Large intestine (tissue), 3 donors: ENCODE results near the gene NCCRP1. TPM values are rescaled to one million over a fixed set of nuclear protein-coding genes. Genes with fewer than 3 reads are reported as not detected.
"Not testable (repeated sequence)": the region's sequence is repeated elsewhere in the genome, so short reads cannot be mapped to it uniquely, and the experiment has no call there.

Experiments
- DNase-seq, 2 donors: peaks; one replicate each; pipeline versions ENCODE4 v3.0.0 to v3.0.0-alpha.2; 2013
- H3K27ac ChIP-seq: one replicate; pipeline ENCODE4 v1.5.1; 2013; ENCODE audit warnings: low read length
- H3K27me3 ChIP-seq: 2 replicates; pipeline ENCODE4 v1.6.1; 2013; ENCODE audit warnings: low read length; ENCODE audit not compliant: control insufficient read depth, insufficient read depth
- H3K36me3 ChIP-seq: 2 replicates; pipeline ENCODE4 v1.6.1; 2013; ENCODE audit warnings: low read length; ENCODE audit not compliant: control insufficient read depth, insufficient read depth
- H3K4me1 ChIP-seq: one replicate; pipeline ENCODE4 v1.6.1; 2013; ENCODE audit warnings: low read length; ENCODE audit not compliant: control insufficient read depth, insufficient read depth
- H3K4me3 ChIP-seq: one replicate; pipeline ENCODE4 v1.5.1; 2013; ENCODE audit warnings: low read length
- H3K9me3 ChIP-seq: one replicate; pipeline ENCODE4 v1.6.1; 2013; ENCODE audit warnings: mild to moderate bottlenecking, low read depth, low read length, moderate library complexity; ENCODE audit not compliant: control insufficient read depth
- WGBS: methylation state at CpG from one replicate; pipeline ENCODE4 v1.1.5; 2013; ENCODE audit warnings: low lambda C conversion rate; ENCODE audit not compliant: insufficient coverage; 5-methylcytosine and 5-hydroxymethylcytosine counted together
- polyA plus RNA-seq: library from polyadenylated mRNA; unstranded; fragments of 120-200 nt; gene quantifications from one replicate; pipeline ENCODE4 v1.2.1, GENCODE V29; 2013

NCCRP1 gene
- polyA plus RNA-seq, 1 donor, result 0.33 TPM

DNA sequence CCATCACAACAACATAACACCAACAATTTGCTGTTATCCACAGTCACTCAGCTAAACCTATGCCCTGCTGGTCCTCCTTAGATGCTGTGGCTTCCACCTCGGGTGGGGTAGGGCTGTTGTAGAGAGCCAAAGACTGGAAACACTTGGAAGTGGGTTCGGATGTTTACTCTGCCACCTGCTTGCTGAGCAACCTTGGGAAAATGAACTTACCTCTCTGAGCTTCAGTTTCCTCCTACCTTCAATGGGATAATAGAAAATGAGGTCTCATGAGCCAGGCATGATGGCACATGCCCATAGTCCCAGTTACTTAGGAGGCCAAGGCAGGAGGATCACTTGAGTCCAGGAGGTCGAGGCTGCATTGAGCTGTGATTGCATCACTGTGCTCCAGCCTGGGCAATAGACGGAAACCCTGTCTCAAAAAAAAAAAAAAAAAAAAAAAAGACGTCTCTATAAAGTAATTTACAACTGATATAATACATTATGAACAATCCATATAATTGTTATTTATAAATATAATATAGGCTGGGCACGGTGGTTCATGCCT lies 10.6 kb downstream of the NCCRP1 start:
- no CpG with 5 or more reads among the region's 6 CpGs for WGBS
- no peak overlapping the region for H3K27ac ChIP-seq
- peaks cover 23% of the 10 kb centered on the region for H3K27me3 ChIP-seq

DNA sequence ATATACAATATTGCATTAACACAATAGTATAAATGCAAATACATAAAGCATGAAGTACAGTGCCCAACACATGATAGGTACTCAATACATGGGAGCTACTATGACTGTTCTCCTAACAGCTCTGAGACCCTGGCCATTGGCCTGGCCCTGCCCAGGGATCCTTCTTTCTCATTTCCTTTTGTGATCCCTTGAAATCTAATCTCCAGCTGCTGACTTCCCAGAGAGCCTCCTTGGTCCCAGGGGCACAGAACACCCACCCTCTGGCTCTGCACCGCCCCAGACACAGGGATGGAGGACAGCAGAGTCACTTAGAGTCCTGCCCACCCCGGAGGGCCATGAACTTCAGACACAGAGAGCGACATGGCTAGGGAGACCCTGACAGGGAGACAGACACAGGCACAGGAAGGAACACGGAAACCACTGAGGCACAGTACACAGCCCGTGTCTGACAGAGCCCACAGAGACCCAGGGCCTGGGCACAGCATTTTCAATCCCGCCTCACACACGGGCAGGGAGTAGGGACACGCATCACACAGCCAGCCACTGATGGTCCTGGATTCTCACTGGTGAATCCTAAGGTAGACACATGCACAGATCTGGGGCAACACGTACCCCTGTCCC lies 11.5 kb downstream of the NCCRP1 start:
- no CpG with 5 or more reads among the region's 9 CpGs for WGBS
- peaks cover 16% of the 10 kb centered on the region for H3K27me3 ChIP-seq
- no peak overlapping the region for H3K27ac ChIP-seq

More for the DNA sequence above, 10.6 kb downstream of the NCCRP1 start:
- DNase-seq, result no peak
- Histone ChIP-seq H3K36me3 (no peaks in the 10 kb centered on the region), H3K4me1 (peaks cover 13% of the 10 kb centered on the region), H3K4me3 (no peak overlapping the region), H3K9me3 (peaks cover 6% of the 10 kb centered on the region)

DNA sequence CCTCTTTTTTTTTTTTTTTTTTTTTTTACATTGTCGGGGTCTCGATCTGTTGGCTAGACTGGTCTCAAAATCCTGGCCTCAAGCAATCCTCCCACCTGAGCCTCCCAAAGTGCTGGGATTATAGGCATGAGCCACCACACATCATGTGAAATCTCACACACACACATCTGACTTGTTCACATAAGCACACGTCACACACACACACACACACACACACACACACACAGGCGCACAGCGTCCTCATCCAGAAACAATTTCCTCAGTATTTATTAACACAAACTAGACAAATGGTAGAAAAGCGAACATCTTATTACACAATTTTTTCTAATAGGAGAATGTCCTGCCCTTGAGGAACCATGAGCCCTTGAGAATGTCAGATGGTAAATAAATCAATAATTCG lies 12.4 kb downstream of the NCCRP1 start:
- Histone ChIP-seq H3K27ac (no peak overlapping the region), H3K27me3 (peaks cover 7% of the 10 kb centered on the region), H3K4me1 (peaks cover 12% of the 10 kb centered on the region), H3K4me3 (no peak overlapping the region), H3K36me3 (no peaks in the 10 kb centered on the region), H3K9me3 (no peaks in the 10 kb centered on the region)
- no CpG with 5 or more reads among the region's 7 CpGs for WGBS
- DNase-seq, result no peak

More for the DNA sequence above, 11.5 kb downstream of the NCCRP1 start:
- no peak for DNase-seq
- no peaks in the 10 kb centered on the region for H3K36me3 ChIP-seq
- peaks cover 6% of the 10 kb centered on the region for H3K9me3 ChIP-seq
- H3K4me3 ChIP-seq, result no peak overlapping the region
- H3K4me1 ChIP-seq, result peaks cover 13% of the 10 kb centered on the region

DNA sequence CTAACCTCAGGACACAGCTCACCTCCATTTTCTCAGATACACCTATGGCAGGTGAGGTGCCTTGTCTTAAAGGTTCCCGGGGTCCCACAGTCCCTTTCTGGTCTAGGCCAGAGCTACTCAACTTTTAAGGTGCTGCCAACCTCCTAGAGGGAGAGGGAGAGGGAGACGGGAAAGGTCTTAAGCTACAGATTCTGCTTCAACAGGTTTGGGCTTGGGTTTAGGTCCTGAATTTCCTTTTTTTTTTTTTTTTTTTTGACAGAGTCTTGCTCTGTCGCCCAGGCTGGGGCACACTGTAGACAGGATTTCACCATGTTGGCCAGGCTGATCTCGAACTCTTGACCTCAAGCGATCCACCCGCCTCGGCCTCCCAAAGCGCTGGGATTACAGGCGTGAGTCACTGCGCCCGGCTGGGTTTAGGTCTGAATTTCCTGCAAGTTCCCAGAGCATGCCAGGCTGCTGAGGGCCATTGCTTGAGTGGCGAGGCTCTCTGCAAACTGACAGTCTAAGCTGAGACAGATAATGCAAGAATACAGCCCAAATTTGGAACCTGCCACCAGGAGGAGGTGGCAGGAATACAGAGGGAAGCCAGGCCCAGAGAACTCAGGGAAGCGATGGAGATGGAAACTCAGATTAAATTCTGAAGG lies 15.1 kb downstream of the NCCRP1 start:
- no peaks in the 10 kb centered on the region for H3K4me1 ChIP-seq
- H3K27me3 ChIP-seq, result peaks cover 3% of the 10 kb centered on the region
- no CpG with 5 or more reads among the region's 13 CpGs for WGBS
- no peak for DNase-seq
- H3K9me3 ChIP-seq, result peaks cover 3% of the 10 kb centered on the region
- no peak overlapping the region for H3K4me3 ChIP-seq
- H3K36me3 ChIP-seq, result no peaks in the 10 kb centered on the region
- no peak overlapping the region for H3K27ac ChIP-seq

DNA sequence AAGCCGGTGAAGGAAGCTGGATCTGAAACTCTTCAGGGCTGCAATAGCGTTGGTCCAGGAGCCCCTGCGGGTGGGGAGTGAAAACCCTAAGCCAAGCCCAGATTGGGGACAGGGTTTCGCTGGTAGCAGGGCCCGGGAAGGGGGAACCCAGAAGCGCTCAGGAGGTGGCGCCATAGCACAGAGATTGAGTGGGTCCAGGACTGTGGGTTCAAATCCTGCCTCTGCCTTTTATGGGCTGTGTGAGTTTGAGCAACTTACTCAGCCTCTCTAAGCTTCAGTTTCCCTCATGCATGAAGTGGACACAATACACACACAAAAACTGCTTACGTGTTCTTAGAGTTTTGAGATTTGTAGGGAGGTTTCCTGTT lies 15.6 kb downstream of the NCCRP1 start:
- Histone ChIP-seq H3K4me1 (no peaks in the 10 kb centered on the region), H3K36me3 (no peaks in the 10 kb centered on the region), H3K27ac (no peak overlapping the region), H3K27me3 (peaks cover 5% of the 10 kb centered on the region), H3K4me3 (no peak overlapping the region), H3K9me3 (peaks cover 3% of the 10 kb centered on the region)
- no peak for DNase-seq
- WGBS, result no CpG with 5 or more reads among the region's 8 CpGs

DNA sequence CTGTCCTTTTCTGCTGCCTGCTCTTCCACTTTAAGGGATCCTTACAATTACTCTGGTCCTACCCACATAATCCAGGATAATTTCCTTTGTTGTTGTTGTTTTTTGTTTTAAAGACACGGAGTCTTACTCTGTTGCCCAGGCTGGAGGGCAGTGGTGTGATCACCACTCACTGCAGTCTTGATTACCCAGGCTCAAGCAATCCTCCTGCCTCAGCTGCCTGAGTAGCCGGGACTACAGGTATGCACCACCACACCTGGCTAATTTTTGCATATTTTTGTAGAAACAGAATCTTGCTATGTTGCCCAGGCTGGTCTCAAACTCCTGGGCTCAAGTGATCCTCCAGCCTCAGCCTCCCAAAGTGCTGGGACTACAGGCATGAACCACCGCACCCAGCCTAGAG lies 18.6 kb downstream of the NCCRP1 start:
- not testable (repeated sequence) for H3K27me3 ChIP-seq, H3K36me3 ChIP-seq, H3K4me1 ChIP-seq, DNase-seq, H3K27ac ChIP-seq, H3K4me3 ChIP-seq, H3K9me3 ChIP-seq
- no CpG with 5 or more reads among the region's 3 CpGs for WGBS

DNA sequence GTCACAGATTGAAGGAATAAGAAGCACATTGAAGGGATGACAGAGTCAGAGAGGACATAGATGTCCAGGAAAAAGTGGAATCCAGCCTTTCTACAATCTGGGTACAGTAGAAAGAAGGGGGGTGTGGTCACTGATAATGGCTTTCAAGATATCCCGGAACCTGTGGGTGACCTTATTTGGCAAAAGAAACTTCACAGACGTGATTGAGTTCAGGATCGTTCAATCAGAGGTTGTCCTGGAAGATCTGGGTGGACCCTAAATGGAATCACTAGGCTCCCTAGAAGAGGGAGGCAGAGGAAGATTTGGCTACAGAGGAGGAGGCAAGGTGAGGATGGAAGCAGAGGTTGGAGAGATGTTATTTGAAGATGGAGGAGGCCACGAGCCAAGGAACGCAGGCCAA lies 20.3 kb downstream of the NCCRP1 start:
- no peaks in the 10 kb centered on the region for H3K4me1 ChIP-seq
- H3K9me3 ChIP-seq, result peaks cover 3% of the 10 kb centered on the region
- H3K27me3 ChIP-seq, result peaks cover 7% of the 10 kb centered on the region
- H3K36me3 ChIP-seq, result no peaks in the 10 kb centered on the region
- no peak overlapping the region for H3K4me3 ChIP-seq
- H3K27ac ChIP-seq, result no peak overlapping the region
- DNase-seq, result no peak
- no CpG with 5 or more reads among the region's 5 CpGs for WGBS

DNA sequence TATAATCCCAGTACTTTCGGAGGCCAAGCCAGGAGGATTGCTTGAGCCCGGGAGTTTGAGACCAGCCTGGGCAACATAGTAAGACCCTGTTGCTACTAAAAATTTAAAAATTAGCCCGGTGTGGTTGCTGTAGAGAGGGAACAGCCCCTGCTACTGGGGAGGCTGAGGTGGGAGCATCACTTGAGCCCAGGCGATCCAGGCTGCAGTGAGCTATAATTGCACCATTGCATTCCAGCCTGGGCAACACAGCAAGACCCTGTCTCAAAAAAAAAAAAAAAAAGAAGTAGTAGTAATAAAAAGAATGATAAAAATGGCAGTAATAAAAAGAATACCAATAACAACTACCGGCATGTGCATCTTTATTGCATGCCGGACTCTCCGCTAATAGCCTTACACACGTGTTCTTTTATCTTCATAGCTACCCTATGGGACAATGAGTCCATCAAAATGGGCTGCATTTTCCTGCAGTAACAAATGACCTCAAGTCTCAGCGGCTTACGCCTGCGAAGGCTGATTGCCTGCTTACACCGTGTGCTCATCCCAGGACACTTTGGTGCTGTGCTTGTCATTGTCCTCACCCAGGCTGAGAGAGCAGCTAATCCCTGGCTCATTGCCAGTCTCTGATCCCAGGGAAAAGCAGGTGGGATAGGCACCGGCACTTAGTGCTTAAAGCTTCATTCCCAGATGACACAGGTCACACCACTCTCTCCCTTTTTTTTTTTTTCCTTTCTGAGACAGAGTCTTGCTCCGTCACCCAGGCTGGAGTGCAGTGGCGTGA lies 21.7 kb downstream of the NCCRP1 start:
- 92% methylated on average over 5 of the region's 15 CpGs for WGBS
- peaks cover 4% of the 10 kb centered on the region for H3K27me3 ChIP-seq
- DNase-seq, result no peak

DNA sequence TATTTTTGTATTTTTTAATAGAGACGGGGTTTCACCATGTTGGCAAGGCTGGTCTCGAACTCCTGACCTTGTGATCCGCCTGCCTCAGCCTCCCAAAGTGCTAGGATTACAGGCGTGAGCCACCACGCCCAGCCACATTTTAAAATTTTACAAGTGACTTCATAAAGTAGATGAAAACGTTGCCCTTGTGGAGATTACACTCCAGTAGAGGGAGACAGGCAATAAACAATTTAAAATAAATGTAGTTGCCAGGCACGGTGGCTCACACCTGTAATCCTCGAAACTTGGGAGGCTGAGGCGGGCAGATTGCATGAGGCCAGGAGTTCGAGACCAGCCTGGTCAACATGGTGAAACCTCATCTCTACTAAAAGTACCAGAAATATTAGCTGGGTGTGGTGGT lies 22.3 kb downstream of the NCCRP1 start:
- not testable (repeated sequence) for H3K27me3 ChIP-seq, H3K36me3 ChIP-seq, H3K27ac ChIP-seq, H3K9me3 ChIP-seq, DNase-seq, H3K4me3 ChIP-seq, H3K4me1 ChIP-seq
- no CpG with 5 or more reads among the region's 10 CpGs for WGBS

More for the DNA sequence above, 21.7 kb downstream of the NCCRP1 start:
- H3K9me3 ChIP-seq, result peaks cover 3% of the 10 kb centered on the region
- no peaks in the 10 kb centered on the region for H3K4me1 ChIP-seq
- H3K27ac ChIP-seq, result no peak overlapping the region
- H3K4me3 ChIP-seq, result no peak overlapping the region
- no peaks in the 10 kb centered on the region for H3K36me3 ChIP-seq

DNA sequence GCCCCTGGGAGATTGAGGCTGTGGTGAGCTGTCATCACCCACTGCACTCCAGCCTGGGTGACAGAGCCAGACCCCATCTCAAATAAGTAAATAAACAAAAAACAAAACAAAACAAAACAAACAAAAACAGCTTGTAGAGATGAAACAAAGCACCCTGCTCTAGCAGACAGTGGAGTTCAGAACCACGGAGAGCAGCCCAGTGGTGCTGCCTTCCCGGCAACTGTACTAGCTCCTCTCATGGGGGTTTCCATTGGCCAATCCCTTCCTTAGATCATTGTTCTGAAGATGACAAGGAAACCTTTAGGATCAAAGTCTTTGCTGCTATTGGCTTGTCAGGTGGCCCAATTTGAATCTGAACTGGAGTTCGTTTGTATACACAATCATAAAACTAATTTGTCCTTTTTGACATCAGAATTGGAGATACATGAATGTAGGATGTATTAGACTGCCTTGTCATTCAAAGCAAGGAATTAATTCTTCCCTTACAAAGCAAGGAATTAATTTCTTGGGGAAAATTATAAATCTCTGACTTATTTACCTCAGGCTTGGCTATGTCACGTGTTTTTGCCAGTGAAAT lies 27.0 kb downstream of the NCCRP1 start:
- H3K9me3 ChIP-seq, result no peaks in the 10 kb centered on the region
- peaks cover 4% of the 10 kb centered on the region for H3K27me3 ChIP-seq
- 0% methylated on average over 1 of the region's 4 CpGs for WGBS
- peak in 1 of 2 donors; percentile 22 for DNase-seq
- no peak overlapping the region for H3K4me3 ChIP-seq
- no peaks in the 10 kb centered on the region for H3K4me1 ChIP-seq
- H3K27ac ChIP-seq, result no peak overlapping the region
- H3K36me3 ChIP-seq, result no peaks in the 10 kb centered on the region
